ENCODE data around the gene NOXO1.

Gene NOXO1

GRCh38 chr16:1975432-1976215, 5.6 kb downstream of the NOXO1 start:
- no peak for DNase-seq
- TF ChIP-seq GATA1 (IDR thresholded peaks at IDR 0.05; ENCODE audit: low read depth, low read length): no peak
- no peak for TF ChIP-seq POLR2A (IDR thresholded peaks at IDR 0.05; ENCODE audit: low read length)

- no peak for DNase-seq
- TF ChIP-seq GATA1 (IDR thresholded peaks at IDR 0.05; ENCODE audit: low read depth, low read length) (no peak), POLR2A (IDR thresholded peaks at IDR 0.05; ENCODE audit: low read length) (no peak)
These were observed 6.9 kb downstream of the NOXO1 start for GRCh38 chr16:1974157-1975070.

- TF ChIP-seq POLR2A (IDR thresholded peaks at IDR 0.05; ENCODE audit: low read length): no peak
- no peak for TF ChIP-seq GATA1 (IDR thresholded peaks at IDR 0.05; ENCODE audit: low read depth, low read length)
- no peak for DNase-seq
These were observed 7.7 kb downstream of the NOXO1 start for GRCh38 chr16:1973461-1974156.

GRCh38 chr16:1972490-1972877, 8.8 kb downstream of the NOXO1 start:
- TF ChIP-seq POLR2A (IDR thresholded peaks at IDR 0.05; ENCODE audit: low read length): no peak
- TF ChIP-seq GATA1 (IDR thresholded peaks at IDR 0.05; ENCODE audit: low read depth, low read length): no peak
- DNase-seq: peak; percentile 68 to 75

- peak; percentile 97 to 98 for DNase-seq
- no peak for TF ChIP-seq GATA1 (IDR thresholded peaks at IDR 0.05; ENCODE audit: low read depth, low read length)
- peak; percentile 97 for TF ChIP-seq POLR2A (IDR thresholded peaks at IDR 0.05; ENCODE audit: low read length)
These were observed 9.3 kb downstream of the NOXO1 start, which contains the start of gene TBL3 for GRCh38 chr16:1971796-1972489. TBL3 (plus strand) TSS chr16:1972053; CDS start chr16:1972165, 112 bp downstream.

GRCh38 chr16:1968146-1968953, 12.9 kb downstream of the NOXO1 start:
- no peak for DNase-seq

GRCh38 chr16:1966460-1966859, 14.8 kb downstream of the NOXO1 start, which contains the start of gene RNF151:
RNF151 (plus strand) TSS chr16:1966856; CDS start chr16:1966882, 26 bp downstream.
- DNase-seq: no peak
- TF ChIP-seq GATA1 (IDR thresholded peaks at IDR 0.05; ENCODE audit: low read depth, low read length) (no peak), POLR2A (IDR thresholded peaks at IDR 0.05; ENCODE audit: low read length) (no peak)

More at GRCh38 chr16:1968146-1968953, 12.9 kb downstream of the NOXO1 start:
- no peak for TF ChIP-seq GATA1 (IDR thresholded peaks at IDR 0.05; ENCODE audit: low read depth, low read length)
- TF ChIP-seq POLR2A (IDR thresholded peaks at IDR 0.05; ENCODE audit: low read length): no peak

- TF ChIP-seq GATA1 (IDR thresholded peaks at IDR 0.05; ENCODE audit: low read depth, low read length) (no peak), POLR2A (IDR thresholded peaks at IDR 0.05; ENCODE audit: low read length) (no peak)
These were observed 15.8 kb downstream of the NOXO1 start for GRCh38 chr16:1965396-1966001.

GRCh38 chr16:1964506-1965395, 16.5 kb downstream of the NOXO1 start, which contains the start of gene RPS2:
RPS2 (minus strand) TSS chr16:1964826; CDS start chr16:1964625, 201 bp downstream.
- TF ChIP-seq GATA1 (IDR thresholded peaks at IDR 0.05; ENCODE audit: low read depth, low read length): no peak
- peak; percentile 99 for TF ChIP-seq POLR2A (IDR thresholded peaks at IDR 0.05; ENCODE audit: low read length)
- peak; percentile 99 for DNase-seq

More at GRCh38 chr16:1965396-1966001, 15.8 kb downstream of the NOXO1 start:
- DNase-seq: peak; percentile 66 to 73

- no peak for TF ChIP-seq POLR2A (IDR thresholded peaks at IDR 0.05; ENCODE audit: low read length)
- TF ChIP-seq GATA1 (IDR thresholded peaks at IDR 0.05; ENCODE audit: low read depth, low read length): no peak
- peak; percentile 73 to 81 for DNase-seq
These were observed 17.3 kb downstream of the NOXO1 start for GRCh38 chr16:1963806-1964505.
